VCaP (cell line): ENCODE data around the gene PDE4D.

Experiments
- H3K27ac ChIP-seq: fragments of 450-650 bp; 2 replicates; pipeline ENCODE4 v1.5.1; 2017
- TF ChIP-seq, protein P1 (sequence below): fragments of 450-650 bp; conservative IDR thresholded peaks from 2 replicates; pipeline ENCODE4 v1.5.1; 2017; ENCODE audit warnings: mild to moderate bottlenecking, moderate library complexity

Gene PDE4D

DNA sequence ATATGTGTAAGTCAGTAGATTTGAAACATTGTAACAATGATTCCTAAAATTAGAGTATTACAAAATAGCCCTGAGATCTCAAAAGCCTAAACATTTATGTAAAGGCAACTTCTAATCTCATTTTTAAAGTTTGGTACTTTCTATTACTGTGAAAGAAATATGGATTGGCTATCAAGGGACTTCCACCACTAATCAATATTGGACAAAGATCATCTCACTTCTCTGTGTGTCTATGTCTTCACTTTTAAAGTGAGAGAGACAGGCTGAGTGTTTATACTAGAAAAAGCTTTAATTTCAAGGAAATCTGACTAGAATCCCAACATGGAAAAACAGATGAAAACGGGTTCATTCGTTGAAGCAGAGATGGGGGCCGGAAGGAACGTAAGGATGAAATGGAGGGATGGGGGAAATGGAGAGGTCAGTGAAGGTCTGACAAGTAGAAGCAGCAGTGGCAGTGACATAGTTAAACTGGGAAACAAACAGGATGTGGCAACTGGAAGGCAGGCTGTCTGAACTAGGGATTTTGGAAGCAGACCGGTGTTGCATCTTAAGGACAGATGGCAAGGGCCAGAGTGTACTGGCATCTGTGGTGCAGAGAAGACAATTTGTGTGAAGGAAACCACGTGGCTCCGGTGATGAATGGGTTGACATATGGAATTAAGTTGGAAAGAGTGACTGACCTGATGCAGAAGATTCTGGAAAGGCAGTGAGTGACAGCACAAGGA, 60.8 kb downstream of the PDE4D start:
- TF ChIP-seq, protein P1, sequence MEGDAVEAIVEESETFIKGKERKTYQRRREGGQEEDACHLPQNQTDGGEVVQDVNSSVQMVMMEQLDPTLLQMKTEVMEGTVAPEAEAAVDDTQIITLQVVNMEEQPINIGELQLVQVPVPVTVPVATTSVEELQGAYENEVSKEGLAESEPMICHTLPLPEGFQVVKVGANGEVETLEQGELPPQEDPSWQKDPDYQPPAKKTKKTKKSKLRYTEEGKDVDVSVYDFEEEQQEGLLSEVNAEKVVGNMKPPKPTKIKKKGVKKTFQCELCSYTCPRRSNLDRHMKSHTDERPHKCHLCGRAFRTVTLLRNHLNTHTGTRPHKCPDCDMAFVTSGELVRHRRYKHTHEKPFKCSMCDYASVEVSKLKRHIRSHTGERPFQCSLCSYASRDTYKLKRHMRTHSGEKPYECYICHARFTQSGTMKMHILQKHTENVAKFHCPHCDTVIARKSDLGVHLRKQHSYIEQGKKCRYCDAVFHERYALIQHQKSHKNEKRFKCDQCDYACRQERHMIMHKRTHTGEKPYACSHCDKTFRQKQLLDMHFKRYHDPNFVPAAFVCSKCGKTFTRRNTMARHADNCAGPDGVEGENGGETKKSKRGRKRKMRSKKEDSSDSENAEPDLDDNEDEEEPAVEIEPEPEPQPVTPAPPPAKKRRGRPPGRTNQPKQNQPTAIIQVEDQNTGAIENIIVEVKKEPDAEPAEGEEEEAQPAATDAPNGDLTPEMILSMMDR: no peak
- H3K27ac ChIP-seq: peak overlapping the region; percentile 71

DNA sequence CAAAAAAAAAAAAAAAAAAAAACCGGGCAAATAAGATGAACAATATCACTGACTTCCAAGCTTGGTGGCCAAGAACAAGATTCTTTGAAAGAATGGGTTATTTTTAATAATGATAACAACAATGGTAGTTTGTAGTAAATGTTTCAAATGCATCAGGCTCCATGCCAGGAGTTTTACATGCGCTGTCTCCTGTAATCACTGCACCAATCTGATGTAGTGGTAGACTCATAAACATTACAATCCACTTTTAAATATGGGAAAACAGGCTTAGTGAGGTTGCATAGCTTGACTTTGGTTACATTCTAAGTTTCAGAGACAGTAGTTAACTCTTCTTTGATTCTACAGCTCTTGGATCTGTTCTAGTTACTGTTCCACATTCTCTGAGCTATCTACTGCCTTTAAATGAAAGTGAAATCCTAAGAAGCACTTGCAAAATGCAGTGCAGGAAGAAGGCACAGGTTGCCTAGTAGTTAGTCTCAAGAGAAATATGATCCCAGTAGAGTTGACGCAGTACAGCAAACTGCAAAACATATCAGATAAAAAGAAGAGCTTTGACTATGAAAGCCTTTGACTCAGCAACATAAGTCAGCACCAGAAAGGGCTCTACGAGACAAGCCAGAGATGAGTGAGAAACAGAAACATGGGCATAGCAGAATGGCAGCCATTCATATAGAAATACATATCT, 62.1 kb downstream of the PDE4D start:
- peak overlapping the region; percentile 71 for H3K27ac ChIP-seq
- TF ChIP-seq, protein P1: no peak

DNA sequence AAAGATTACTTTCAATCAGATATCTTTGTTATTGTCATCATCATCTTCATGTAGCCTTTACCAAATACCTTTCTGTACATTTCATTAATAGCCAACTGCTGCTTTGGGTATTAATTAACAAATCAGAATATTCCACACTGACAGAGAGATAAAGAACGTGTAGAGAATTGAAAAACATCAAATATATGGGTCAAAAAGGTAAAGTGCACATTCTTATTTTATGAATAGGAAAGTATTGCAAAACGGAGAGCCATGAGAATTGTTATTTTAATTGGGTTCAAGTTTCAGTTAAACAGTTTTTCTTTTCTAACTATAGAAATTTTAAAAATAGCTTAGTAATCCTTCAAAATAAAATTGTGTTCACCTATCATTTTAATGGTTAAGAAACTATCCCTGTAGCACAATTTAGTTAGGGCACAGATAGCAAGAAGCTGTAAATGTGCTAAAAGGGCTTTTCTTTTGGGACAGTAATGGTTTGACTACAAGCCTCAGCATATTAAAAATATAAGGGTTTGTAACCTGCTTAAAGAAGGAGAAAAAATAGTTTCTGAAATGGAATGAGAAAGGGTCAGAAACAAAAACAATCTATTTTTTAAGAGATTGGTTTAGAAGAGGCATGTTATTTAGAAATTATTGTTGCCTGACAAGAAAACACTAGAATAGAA, 62.9 kb downstream of the PDE4D start:
- peak overlapping the region; percentile 71 for H3K27ac ChIP-seq
- TF ChIP-seq, protein P1: no peak

DNA sequence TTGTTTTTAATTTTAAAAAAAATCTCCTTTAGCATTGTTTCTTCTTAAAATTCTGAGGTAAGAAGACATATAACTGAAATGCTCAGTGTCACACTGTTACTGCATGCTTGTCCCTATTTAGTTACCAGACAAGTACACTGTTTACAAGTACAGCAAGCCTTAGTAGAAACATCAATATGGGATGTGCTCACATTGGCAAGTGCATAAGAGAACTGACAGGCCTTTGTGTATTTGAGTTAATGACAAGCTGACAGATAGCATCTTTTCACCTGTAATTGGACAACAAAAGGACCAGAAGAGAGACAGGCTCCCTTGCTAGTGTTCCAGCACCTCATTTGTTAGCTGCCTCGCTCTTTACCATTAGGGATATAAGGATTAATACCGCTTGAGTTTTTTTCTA, 63.6 kb downstream of the PDE4D start:
- H3K27ac ChIP-seq: peak overlapping the region; percentile 71

DNA sequence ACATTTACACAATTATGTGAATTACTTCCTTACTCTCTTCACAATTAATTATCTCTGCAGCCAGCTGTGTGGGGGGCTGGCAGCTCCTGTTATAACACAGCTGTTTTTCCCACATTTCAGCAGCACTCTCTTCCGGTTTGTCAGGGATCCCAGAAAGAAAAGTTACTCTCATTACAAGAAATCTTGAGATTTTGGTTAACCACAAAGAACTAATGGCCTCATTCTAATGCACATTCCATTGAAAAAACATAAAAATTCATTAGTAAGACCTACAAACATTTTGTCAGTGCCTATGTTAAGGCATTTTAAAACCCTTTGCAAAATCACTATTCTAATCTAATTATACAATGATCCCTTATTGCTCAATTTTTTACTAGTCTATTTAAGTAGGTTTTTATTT, 64.1 kb downstream of the PDE4D start:
- TF ChIP-seq, protein P1: no peak
- peak overlapping the region; percentile 71 for H3K27ac ChIP-seq

More for the DNA sequence above, 63.6 kb downstream of the PDE4D start:
- TF ChIP-seq, protein P1: no peak

DNA sequence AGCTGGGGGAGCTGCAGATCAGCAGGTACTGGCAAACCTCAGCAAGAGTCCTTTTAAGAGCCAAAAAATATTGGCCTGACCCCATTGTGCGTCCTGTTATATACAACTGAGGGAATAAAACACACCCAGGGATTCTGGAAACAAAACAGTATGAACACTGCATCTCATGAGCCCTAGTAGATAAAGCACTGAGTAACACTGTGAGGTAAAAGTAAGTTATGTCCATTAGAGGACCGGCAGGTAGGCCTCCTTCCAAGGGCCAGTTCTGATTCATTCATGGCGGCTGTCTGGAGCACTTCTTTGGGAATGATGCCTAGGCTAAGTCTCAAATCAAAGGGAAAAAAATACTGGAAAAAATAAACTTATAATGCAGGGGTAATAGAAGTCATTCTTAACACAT, 64.9 kb downstream of the PDE4D start:
- TF ChIP-seq, protein P1: no peak
- H3K27ac ChIP-seq: peak overlapping the region; percentile 71; the same call in 1 of the 2 replicates

DNA sequence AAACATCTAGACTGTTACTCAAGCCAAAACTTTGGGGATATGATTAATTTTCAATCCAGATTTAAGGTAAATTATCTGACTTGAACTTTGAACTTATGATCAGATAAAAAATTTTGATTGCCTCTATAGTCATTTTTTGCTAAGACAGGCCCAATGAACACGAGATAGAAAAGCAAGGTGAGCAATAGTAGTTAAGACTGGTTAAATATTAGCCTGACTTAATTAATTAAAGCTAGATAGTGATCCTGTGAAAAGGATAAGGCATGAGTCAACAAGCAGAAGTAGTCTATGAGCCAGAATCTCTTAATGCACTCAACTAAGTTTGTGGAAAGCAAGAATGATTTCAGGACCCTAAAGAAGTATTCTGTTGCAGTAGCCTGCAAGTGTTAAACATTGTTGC, 66.5 kb downstream of the PDE4D start:
- H3K27ac ChIP-seq: no peak overlapping the region; the same call in 1 of the 2 replicates
- TF ChIP-seq, protein P1: no peak
